Fibroblast of mammary gland (primary cell): ENCODE data around the gene C3orf38.
"Not testable (repeated sequence)": the region's sequence is repeated elsewhere in the genome, so short reads cannot be mapped to it uniquely, and the experiment has no call there.

Experiments
- DNase-seq: peaks from one replicate; pipeline ENCODE4 v3.0.0-alpha.2; 2010; ENCODE audit warnings: low read depth
- H3K4me3 ChIP-seq: 2 replicates; pipeline ENCODE4 v1.5.1; 2011; ENCODE audit warnings: low read depth, mild to moderate bottlenecking, low read length, moderate library complexity; ENCODE audit not compliant: control insufficient read depth
- CTCF ChIP-seq: conservative IDR thresholded peaks from 2 replicates; pipeline ENCODE4 v1.5.1; 2011; ENCODE audit warnings: low read depth, low read length, inconsistent platforms; ENCODE audit not compliant: control insufficient read depth, insufficient read depth

Gene C3orf38

GRCh38 chr3:88117683-88118082 lies 32.1 kb upstream of the C3orf38 start:
- no peak overlapping the region for H3K4me3 ChIP-seq
- TF ChIP-seq CTCF = no peak
- DNase-seq = no peak

- not testable (repeated sequence) for H3K4me3 ChIP-seq, DNase-seq
Measured at GRCh38 chr3:88118603-88119002, 31.2 kb upstream of the C3orf38 start.

GRCh38 chr3:88123526-88123925 lies 26.2 kb upstream of the C3orf38 start:
- H3K4me3 ChIP-seq = no peak overlapping the region
- DNase-seq = no peak
- no peak for TF ChIP-seq CTCF

GRCh38 chr3:88131695-88132094 lies 18.1 kb upstream of the C3orf38 start:
- TF ChIP-seq CTCF = no peak

GRCh38 chr3:88132894-88133293 lies 16.9 kb upstream of the C3orf38 start:
- no peak for TF ChIP-seq CTCF
- H3K4me3 ChIP-seq = no peak overlapping the region
- no peak for DNase-seq

More at GRCh38 chr3:88131695-88132094, 18.1 kb upstream of the C3orf38 start:
- no peak overlapping the region for H3K4me3 ChIP-seq
- peak; percentile 23 for DNase-seq

- no peak for TF ChIP-seq CTCF
- H3K4me3 ChIP-seq = no peak overlapping the region
- no peak for DNase-seq
Measured at GRCh38 chr3:88133711-88134263, 16.0 kb upstream of the C3orf38 start.

GRCh38 chr3:88137836-88138235 lies 11.9 kb upstream of the C3orf38 start:
- TF ChIP-seq CTCF = no peak
- H3K4me3 ChIP-seq = no peak overlapping the region
- peak; percentile 59 for DNase-seq
